Glutamatergic neuron (in vitro differentiated cells): Measurements from ENCODE around the gene KRTAP5-6. TPM values are rescaled to one million over a fixed set of nuclear protein-coding genes. Genes with fewer than 3 reads are reported as not detected.

Experiments used
- DNase-seq: peaks from one replicate; pipeline ENCODE4 v3.0.0; 2022
- H3K27ac Mint-ChIP-seq: one replicate; pipeline ENCODE4 v1.8.0; 2020; ENCODE audit warnings: mild to moderate bottlenecking, mixed read lengths, inconsistent platforms; ENCODE audit not compliant: unreplicated experiment
- H3K27me3 Mint-ChIP-seq: one replicate; pipeline ENCODE4 v1.8.0; 2020; ENCODE audit warnings: mild to moderate bottlenecking, moderate library complexity, mixed read lengths, inconsistent platforms; ENCODE audit not compliant: unreplicated experiment
- H3K36me3 Mint-ChIP-seq: one replicate; pipeline ENCODE4 v1.8.0; 2020; ENCODE audit warnings: mild to moderate bottlenecking, mixed read lengths, inconsistent platforms; ENCODE audit not compliant: unreplicated experiment
- H3K4me1 Mint-ChIP-seq: one replicate; pipeline ENCODE4 v1.8.0; 2020; ENCODE audit warnings: mild to moderate bottlenecking, low read depth, mixed read lengths, inconsistent platforms; ENCODE audit not compliant: unreplicated experiment
- H3K4me3 Mint-ChIP-seq: one replicate; pipeline ENCODE4 v1.8.0; 2020; ENCODE audit warnings: mild to moderate bottlenecking, mixed read lengths, inconsistent platforms; ENCODE audit not compliant: unreplicated experiment
- H3K9me3 Mint-ChIP-seq: one replicate; pipeline ENCODE4 v1.8.0; 2020; ENCODE audit warnings: mild to moderate bottlenecking, moderate library complexity, mixed read lengths, inconsistent platforms; ENCODE audit not compliant: unreplicated experiment
- long read RNA-seq: library from polyadenylated mRNA; unstranded; transcript quantifications from one replicate; pipeline ENCODE4 v2.0.0, GENCODE V29; 2020; ENCODE audit not compliant: unreplicated experiment
- total RNA-seq: library from RNA; stranded (reverse); fragmentation: NEBNext Ultra II Directional; extraction: Animal tissue kit (Norgen Biotek cat#: 25700); gene quantifications from one replicate; pipeline ENCODE4 v1.2.1, GENCODE V29; 2021; ENCODE audit not compliant: unreplicated experiment
- TF ChIP-seq, protein P1 (sequence below): fragments of 200-600 bp; sonication (generic); IDR thresholded peaks from one replicate; pipeline ENCODE4 v1.5.0; 2021; ENCODE audit not compliant: partially characterized antibody, unreplicated experiment

Gene KRTAP5-6, protein sequence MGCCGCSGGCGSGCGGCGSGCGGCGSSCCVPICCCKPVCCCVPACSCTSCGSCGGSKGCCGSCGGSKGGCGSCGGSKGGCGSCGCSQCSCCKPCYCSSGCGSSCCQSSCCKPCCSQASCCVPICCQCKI
- not detected for total RNA-seq
- long read RNA-seq: 0 reads

DNA sequence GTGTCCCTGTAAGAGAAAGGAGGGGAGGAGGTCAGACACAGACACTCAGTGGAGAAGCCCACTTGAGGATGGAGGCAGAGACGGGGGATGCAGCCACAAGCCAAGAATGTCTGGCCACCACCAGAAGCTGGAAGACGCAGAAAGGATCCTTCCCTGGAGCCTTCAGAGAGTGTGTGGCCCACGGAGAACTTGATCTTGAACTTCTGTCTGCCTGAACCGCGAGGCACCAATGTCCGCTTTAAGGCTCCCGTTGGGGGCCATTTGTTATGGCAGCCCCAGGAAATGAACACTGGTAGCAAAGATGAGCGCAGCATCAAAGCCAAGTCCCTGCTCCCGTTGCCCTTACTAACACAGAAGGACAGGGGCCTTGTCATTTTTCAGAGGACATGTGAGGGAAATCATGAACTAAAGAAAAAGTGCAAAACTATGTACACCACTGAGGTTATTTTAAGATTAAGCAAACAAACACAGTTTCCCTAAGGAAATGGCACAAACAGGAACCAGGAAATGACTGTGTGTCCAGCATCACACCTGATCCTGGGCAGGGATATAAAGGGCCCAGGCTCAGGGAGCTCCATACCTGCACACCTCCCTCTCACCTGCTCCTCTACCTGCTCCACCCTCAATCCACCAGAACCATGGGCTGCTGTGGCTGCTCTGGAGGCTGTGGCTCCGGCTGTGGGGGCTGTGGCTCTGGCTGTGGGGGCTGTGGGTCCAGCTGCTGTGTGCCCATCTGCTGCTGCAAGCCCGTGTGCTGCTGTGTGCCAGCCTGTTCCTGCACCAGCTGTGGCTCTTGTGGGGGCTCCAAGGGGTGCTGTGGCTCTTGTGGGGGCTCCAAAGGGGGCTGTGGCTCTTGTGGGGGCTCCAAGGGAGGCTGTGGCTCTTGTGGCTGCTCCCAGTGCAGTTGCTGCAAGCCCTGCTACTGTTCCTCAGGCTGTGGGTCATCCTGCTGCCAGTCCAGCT lies at the start of gene KRTAP5-6:
TSS of gene KRTAP5-6 (plus strand) at position 588 of the 963 bp plus-strand sequence. CDS start at position 639, 51 bp downstream.
- Mint-ChIP-seq H3K4me1 (peaks cover 1% of the 10 kb centered on the region), H3K27ac (no peak within 1 kb of the TSS), H3K36me3 (peaks cover 16% of the 10 kb centered on the region), H3K9me3 (peaks cover 3% of the 10 kb centered on the region), H3K27me3 (peaks cover 12% of the 10 kb centered on the region), H3K4me3 (no peak within 1 kb of the TSS)
- TF ChIP-seq, protein P1, sequence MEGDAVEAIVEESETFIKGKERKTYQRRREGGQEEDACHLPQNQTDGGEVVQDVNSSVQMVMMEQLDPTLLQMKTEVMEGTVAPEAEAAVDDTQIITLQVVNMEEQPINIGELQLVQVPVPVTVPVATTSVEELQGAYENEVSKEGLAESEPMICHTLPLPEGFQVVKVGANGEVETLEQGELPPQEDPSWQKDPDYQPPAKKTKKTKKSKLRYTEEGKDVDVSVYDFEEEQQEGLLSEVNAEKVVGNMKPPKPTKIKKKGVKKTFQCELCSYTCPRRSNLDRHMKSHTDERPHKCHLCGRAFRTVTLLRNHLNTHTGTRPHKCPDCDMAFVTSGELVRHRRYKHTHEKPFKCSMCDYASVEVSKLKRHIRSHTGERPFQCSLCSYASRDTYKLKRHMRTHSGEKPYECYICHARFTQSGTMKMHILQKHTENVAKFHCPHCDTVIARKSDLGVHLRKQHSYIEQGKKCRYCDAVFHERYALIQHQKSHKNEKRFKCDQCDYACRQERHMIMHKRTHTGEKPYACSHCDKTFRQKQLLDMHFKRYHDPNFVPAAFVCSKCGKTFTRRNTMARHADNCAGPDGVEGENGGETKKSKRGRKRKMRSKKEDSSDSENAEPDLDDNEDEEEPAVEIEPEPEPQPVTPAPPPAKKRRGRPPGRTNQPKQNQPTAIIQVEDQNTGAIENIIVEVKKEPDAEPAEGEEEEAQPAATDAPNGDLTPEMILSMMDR: no peak
- no peak for DNase-seq

DNA sequence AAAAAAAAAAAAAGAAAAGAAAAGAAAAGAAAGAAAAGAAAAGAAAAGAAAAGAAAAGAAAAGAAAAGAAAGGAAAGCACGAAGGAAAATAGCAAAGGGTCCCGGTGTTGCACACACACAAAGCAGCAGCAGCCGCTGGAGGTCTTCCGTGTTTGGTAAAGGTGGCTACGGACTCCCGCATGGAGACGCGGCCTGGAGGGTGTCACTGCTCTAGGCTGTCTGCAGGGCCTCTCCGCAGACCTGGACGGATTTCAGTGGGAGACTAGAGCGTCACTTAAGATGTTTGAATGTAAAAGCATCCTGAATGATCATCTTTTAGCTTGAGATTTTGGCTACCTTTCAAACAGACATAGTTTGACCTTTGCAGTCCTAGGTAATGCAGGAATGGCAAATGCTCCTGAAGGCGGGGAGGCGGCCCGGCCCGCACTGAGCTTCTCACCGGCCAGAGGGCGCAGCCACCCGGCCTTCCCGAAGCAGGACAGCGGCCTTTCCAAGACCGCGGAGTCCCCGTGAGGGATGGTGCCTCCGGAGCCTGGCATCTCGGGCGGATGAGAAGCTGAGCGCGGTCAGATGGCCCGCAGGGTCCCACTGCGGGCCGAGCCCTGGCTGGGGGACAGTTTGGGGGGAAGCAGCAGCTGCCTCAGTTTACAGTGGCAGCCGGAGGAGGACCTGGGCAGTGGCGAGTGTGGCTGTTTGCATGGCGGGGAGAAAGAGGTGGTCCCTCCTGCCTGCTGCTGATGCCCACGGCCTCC lies 48.9 kb upstream of the KRTAP5-6 start:
- Mint-ChIP-seq H3K27ac (no peak overlapping the region), H3K36me3 (no peaks in the 10 kb centered on the region), H3K4me1 (no peaks in the 10 kb centered on the region), H3K27me3 (peaks cover 2% of the 10 kb centered on the region), H3K4me3 (no peak overlapping the region), H3K9me3 (no peaks in the 10 kb centered on the region)
- TF ChIP-seq, protein P1: no peak
- DNase-seq: no peak

DNA sequence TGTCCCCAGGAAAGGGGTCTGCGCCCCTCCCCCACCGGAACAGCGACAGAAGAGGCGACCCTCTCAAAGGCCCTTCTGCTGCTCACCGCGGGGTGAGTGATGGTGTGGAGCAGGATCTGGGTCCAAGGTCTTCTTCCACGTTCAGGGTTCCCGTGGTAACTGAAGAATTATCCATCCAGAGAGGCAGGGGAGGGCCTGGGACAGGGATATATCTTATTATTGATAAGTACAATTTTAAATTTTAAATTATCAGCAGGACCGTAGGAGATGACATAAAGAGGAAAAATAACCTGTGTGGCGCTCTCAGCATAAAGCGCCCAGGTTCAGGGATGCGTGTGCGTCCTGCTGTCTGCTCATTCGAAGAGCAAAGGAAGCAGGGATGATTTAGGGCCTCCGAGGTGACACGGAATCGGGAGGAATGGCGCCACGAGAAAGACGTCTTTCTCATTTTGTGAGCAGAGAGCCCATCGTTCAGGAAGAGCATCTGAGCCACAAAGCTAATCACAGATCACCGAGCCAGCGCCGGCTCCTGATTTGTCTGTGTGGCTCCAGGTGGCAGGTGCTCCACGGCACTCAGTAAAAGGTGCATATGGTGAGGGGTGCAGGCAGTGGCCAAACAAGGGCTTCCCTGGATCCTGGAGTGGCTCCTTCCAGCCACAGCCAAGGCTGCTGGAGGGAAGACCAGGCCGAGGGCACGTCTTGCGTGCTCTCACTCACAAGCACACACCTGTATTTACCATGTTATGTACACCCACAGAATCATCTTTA lies 48.2 kb upstream of the KRTAP5-6 start:
- Mint-ChIP-seq H3K27me3 (peaks cover 2% of the 10 kb centered on the region), H3K4me1 (no peaks in the 10 kb centered on the region), H3K9me3 (peaks cover under 1% of the 10 kb centered on the region), H3K4me3 (no peak overlapping the region), H3K27ac (no peak overlapping the region), H3K36me3 (no peaks in the 10 kb centered on the region)
- no peak for DNase-seq
- TF ChIP-seq, protein P1: no peak

DNA sequence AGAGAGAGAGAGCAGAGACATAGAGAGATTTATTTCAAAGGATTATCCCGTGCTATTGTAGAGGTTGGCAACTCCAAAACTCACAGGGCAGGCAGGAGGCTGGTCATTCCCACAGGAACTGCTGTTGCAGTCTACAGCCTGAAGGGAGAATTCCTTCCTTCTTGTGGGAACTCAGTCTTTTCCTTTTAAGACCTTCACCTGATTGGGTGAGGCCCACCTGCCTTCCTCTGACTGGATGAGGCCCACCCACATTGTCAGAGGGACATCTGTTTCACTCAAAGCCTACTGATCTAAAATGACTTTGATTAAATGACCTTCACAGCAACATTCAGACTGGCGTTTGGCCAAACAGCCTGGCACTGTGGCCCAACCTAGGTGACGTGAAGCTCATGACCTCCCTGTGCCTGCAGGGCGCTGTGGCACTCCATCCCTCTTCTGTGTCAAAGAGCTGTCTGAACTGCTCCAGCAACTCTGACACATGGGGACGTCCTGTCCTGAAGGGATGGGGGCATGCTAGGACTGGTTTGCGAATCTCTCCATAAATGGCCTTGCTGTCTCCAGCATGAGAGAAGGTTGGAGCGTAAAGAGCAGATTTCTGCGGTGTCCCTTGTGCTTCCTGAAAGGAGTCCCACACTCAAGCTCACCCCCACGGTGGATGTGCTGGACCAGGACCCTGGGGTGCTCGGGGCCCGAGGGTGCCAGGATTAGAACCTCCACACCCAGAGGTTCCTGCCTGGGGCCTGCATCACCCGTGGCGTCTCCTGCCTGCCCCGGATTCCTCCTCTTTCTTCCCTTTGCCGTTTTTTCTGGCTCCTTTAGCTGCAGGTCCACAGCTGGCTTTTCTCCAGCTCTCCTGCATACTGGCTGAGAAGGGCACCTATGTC lies 46.7 kb upstream of the KRTAP5-6 start:
- peaks cover 3% of the 10 kb centered on the region for H3K9me3 Mint-ChIP-seq
- no peak for DNase-seq
- H3K27me3 Mint-ChIP-seq: peaks cover 5% of the 10 kb centered on the region
- no peaks in the 10 kb centered on the region for H3K36me3 Mint-ChIP-seq
- H3K4me3 Mint-ChIP-seq: no peak overlapping the region
- H3K27ac Mint-ChIP-seq: no peak overlapping the region
- TF ChIP-seq, protein P1: no peak
- no peaks in the 10 kb centered on the region for H3K4me1 Mint-ChIP-seq
